HG03045 (cell line): ENCODE measurements around the gene TEKTIP1.
"Not testable (repeated sequence)": the region's sequence is repeated elsewhere in the genome, so short reads cannot be mapped to it uniquely, and the experiment has no call there.

Experiments used
- ATAC-seq: cut with Tn5 transposase; IDR thresholded peaks from one replicate; pipeline ENCODE4 v1.9.1; 2021; ENCODE audit warnings: mild to moderate bottlenecking, moderate library complexity; ENCODE audit not compliant: unreplicated experiment

The TEKTIP1 gene

GRCh38 chr19:3522421-3523360 is 16.3 kb upstream of the TEKTIP1 start:
- ATAC-seq, result no peak

GRCh38 chr19:3523361-3524077 is 15.5 kb upstream of the TEKTIP1 start:
- no peak for ATAC-seq

GRCh38 chr19:3524078-3524842 is 14.7 kb upstream of the TEKTIP1 start:
- ATAC-seq, result no peak

- no peak for ATAC-seq
Observed at GRCh38 chr19:3524904-3525451, 14.0 kb upstream of the TEKTIP1 start.

- no peak for ATAC-seq
Observed at GRCh38 chr19:3526507-3527237, 12.3 kb upstream of the TEKTIP1 start.

GRCh38 chr19:3527238-3527910 is 11.6 kb upstream of the TEKTIP1 start:
- no peak for ATAC-seq

GRCh38 chr19:3528080-3528479 is 10.9 kb upstream of the TEKTIP1 start:
- no peak for ATAC-seq

- ATAC-seq, result no peak
Observed at GRCh38 chr19:3528539-3529211, 10.3 kb upstream of the TEKTIP1 start.

- ATAC-seq, result not testable (repeated sequence)
Observed at GRCh38 chr19:3529299-3529698, 9.7 kb upstream of the TEKTIP1 start.

- no peak for ATAC-seq
Observed at GRCh38 chr19:3530389-3530788, 8.6 kb upstream of the TEKTIP1 start.

- no peak for ATAC-seq
Observed at GRCh38 chr19:3531716-3532115, 7.3 kb upstream of the TEKTIP1 start.

- ATAC-seq, result no peak
Observed at GRCh38 chr19:3532154-3532786, 6.7 kb upstream of the TEKTIP1 start.

GRCh38 chr19:3533033-3533432 is 5.9 kb upstream of the TEKTIP1 start:
- no peak for ATAC-seq

GRCh38 chr19:3533563-3534216 is 5.3 kb upstream of the TEKTIP1 start:
- ATAC-seq, result no peak

- no peak for ATAC-seq
Observed at GRCh38 chr19:3534375-3535234, 4.4 kb upstream of the TEKTIP1 start.

GRCh38 chr19:3535235-3535535 is 3.8 kb upstream of the TEKTIP1 start:
- ATAC-seq, result no peak

GRCh38 chr19:3535563-3535965 is 3.4 kb upstream of the TEKTIP1 start:
- ATAC-seq, result no peak
